ENCODE data around the gene PAK1.

DNA sequence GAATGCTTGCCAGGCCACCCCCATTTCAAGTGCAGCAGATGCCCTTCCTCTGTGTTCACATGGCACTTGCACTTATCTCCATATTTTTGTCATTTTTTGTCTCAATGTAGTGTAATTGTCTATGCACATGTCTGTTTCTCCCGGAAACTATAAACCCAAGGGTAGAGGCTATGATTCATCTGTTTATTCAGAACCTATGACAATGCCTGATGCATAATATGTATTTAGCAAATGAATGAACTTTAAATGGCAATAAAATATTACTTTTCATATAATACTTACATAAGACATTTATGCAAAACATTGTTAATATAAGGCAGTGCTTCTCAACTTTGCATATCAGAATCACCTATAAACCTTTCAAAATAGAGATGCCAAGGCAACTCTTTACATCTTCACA lies 6.7 kb downstream of the PAK1 start:
- TF ChIP-seq, protein P1, sequence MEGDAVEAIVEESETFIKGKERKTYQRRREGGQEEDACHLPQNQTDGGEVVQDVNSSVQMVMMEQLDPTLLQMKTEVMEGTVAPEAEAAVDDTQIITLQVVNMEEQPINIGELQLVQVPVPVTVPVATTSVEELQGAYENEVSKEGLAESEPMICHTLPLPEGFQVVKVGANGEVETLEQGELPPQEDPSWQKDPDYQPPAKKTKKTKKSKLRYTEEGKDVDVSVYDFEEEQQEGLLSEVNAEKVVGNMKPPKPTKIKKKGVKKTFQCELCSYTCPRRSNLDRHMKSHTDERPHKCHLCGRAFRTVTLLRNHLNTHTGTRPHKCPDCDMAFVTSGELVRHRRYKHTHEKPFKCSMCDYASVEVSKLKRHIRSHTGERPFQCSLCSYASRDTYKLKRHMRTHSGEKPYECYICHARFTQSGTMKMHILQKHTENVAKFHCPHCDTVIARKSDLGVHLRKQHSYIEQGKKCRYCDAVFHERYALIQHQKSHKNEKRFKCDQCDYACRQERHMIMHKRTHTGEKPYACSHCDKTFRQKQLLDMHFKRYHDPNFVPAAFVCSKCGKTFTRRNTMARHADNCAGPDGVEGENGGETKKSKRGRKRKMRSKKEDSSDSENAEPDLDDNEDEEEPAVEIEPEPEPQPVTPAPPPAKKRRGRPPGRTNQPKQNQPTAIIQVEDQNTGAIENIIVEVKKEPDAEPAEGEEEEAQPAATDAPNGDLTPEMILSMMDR (IDR thresholded peaks at IDR 0.05), result no peak
- TF ChIP-seq POLR2A (IDR thresholded peaks at IDR 0.05), result no peak
